ENCODE results near the gene DNPH1. TPM values are rescaled to one million over a fixed set of nuclear protein-coding genes. Genes with fewer than 3 reads are reported as not detected.

DNPH1 gene
- total and polyA plus RNA-seq, 10 of the 15 experiments (the other 5 are each of a cell fraction or from before 2014, with no cell fraction given): 7.0 to 136 (median 67.7) TPM

- TF ChIP-seq CUX1 (IDR thresholded peaks at IDR 0.05; ENCODE audit: insufficient replicate concordance, low read depth, low read length) (no peak), IRF5 (IDR thresholded peaks at IDR 0.05; ENCODE audit: borderline replicate concordance) (peak; percentile 42; the same call in 1 of the 2 replicates), ESRRA (IDR thresholded peaks at IDR 0.05; ENCODE audit: low read length) (no peak), BCLAF1 (IDR thresholded peaks at IDR 0.05) (no peak), MXI1 (IDR thresholded peaks at IDR 0.05; ENCODE audit: low read depth, low read length) (no peak), STAT1 (conservative IDR thresholded peaks at IDR 0.05) (no peak), HSF1 (IDR thresholded peaks at IDR 0.05; ENCODE audit: low read depth, low read length) (no peak), ZNF384 (IDR thresholded peaks at IDR 0.05; ENCODE audit: borderline replicate concordance, low read depth, low read length) (peak; percentile 51; the same call in 1 of the 2 replicates), TCF12 (IDR thresholded peaks at IDR 0.05; ENCODE audit: low read depth, low read length) (no peak), NR2C2 (IDR thresholded peaks at IDR 0.05; ENCODE audit: borderline replicate concordance, control insufficient read depth, insufficient read length, low read depth) (no peak), RELB (IDR thresholded peaks at IDR 0.05; ENCODE audit: low read depth) (no peak)
Measured at GRCh38 chr6:43275801-43276576, 46.7 kb upstream of the DNPH1 start (continued).
